HFF-Myc (cell line): ENCODE data around the gene CEP131.
A peak's percentile ranks its signal among the peaks of the same experiment; 100 is the strongest.

Experiments
- DNase-seq: peaks from one replicate; pipeline ENCODE4 v3.0.0-alpha.2; 2011; ENCODE audit warnings: low read depth; ENCODE audit errors: extremely low read depth
- H3K4me3 ChIP-seq: replicated peaks from 2 replicates; pipeline ENCODE4 v1.5.1; 2011; ENCODE audit warnings: low read depth, mild to moderate bottlenecking, control low read depth, low read length
- TF ChIP-seq, protein P1 (sequence below): IDR thresholded peaks from 2 replicates; pipeline ENCODE4 v1.5.1; 2012; ENCODE audit warnings: mild to moderate bottlenecking, low read depth, low read length, control low read depth; ENCODE audit errors: missing control alignments

The CEP131 gene

DNA sequence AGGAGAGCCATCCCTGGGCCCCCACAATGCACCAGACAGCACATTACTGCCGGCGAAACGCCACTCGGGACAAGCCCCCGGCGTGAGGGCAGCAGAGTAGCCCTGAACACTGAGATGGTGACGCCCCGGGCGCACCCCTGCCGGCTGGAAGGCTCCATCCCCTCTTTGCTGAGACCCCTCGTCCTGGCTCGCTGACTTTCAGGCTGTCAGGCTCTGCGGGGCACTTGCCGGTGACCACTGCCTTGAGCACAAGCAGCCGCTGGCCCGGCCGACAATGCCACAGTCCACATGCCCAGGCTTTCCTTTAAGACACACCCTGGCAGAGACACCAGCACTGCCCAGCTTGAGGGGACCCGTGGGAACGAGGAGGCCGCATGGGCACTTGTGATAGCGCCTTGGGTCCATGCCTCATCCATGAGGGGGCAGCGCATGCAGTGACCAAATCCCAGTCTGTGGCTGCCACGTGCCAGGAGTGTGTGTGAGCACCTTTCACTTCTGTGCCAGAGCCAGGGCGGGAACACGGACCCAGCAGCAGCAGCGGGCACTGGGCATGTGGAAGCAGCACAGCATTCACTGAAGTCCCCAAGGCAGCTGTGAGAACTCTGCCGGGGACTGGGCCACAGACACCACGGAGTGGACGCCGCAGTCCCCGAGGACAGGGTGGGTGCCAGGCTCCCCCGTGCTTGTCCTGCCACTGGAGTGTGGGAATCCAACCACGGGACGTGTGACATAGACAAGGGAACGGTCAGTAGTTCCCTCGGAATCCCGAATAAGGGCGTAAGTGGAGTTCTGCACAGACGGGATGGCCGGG, 40.8 kb upstream of the CEP131 start:
- TF ChIP-seq, protein P1, sequence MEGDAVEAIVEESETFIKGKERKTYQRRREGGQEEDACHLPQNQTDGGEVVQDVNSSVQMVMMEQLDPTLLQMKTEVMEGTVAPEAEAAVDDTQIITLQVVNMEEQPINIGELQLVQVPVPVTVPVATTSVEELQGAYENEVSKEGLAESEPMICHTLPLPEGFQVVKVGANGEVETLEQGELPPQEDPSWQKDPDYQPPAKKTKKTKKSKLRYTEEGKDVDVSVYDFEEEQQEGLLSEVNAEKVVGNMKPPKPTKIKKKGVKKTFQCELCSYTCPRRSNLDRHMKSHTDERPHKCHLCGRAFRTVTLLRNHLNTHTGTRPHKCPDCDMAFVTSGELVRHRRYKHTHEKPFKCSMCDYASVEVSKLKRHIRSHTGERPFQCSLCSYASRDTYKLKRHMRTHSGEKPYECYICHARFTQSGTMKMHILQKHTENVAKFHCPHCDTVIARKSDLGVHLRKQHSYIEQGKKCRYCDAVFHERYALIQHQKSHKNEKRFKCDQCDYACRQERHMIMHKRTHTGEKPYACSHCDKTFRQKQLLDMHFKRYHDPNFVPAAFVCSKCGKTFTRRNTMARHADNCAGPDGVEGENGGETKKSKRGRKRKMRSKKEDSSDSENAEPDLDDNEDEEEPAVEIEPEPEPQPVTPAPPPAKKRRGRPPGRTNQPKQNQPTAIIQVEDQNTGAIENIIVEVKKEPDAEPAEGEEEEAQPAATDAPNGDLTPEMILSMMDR = peak; percentile 3
- no peak for DNase-seq

DNA sequence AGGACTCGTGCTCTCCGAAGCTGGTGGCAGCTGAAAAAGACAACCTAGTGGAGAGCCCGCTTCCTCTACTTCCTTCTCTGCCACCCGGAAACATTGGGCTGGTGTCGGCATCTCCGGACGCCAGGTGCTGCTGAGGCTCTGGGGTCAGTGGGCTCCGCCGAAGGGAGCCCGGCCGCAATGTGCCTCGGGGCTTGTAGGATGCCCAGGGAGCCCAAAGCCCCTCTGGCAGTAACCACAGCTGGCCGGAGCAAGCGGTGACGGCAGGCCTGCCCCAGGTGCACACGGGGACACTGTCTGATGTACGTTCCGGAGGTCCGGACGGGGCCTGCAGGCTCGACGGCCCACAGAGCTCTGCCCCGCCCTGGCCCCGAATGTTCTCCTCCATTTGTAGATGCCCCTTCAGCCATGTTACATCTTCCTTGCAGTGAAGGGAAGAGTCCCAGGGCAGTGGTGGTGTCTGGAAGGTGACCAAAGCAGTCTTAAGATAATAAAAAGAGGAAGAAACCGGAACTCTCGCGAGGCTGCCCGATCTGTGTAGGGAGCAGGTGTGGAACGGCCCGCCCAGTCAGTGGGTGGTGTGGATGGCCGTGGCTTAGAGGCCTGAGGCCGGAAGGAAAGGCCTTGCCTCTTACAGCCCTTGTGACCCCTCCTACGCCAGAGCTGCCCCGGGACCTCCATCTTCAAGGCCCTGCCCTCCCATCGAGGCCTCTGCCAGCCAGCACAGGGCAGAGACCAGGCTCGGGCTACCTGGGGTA, 39.0 kb upstream of the CEP131 start:
- TF ChIP-seq, protein P1 = no peak
- H3K4me3 ChIP-seq = no peak overlapping the region
- DNase-seq = no peak

More for the DNA sequence above, 40.8 kb upstream of the CEP131 start:
- no peak overlapping the region for H3K4me3 ChIP-seq

DNA sequence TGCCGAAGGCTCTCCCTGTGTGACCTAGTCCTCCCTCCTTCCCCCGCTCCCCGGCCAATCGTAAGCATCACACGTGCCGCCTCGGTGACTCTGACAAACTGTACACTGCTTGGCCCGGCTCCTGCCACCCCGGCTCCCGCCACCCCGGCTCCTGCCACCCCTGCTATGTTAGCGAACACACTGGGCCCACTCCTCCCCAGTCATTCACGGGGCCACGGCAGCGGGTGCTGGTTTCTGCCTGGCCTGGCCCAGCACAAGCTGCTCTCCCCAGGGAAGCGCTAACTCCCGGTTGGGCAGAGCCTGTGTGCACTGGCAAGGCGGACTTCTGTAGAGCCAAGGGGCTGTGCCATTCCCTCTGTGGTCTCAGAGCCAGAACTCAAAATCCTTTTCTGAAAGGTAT, 38.3 kb upstream of the CEP131 start:
- TF ChIP-seq, protein P1 = no peak
- H3K4me3 ChIP-seq = no peak overlapping the region

DNA sequence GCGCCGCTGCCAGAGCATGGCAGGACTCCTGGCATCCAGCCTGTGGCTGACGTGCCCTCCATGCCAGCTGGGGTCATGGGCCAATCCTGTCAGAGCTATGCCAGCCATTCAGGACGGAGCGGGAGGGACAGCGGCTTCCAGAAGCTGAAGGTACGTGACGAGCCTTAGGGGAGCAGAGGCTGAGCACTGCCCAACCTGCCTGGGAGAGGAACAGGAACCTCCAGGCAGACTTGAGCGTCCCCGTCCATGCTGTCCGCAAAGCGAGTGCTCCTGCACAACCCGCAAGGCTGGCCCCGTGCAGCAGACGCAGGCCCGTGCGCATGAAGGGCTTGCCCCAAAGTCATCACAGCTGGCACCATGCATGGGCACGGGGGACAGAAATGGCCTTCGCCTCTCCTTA, 37.9 kb upstream of the CEP131 start:
- TF ChIP-seq, protein P1 = no peak
- no peak for DNase-seq
- H3K4me3 ChIP-seq = no peak overlapping the region

More for the DNA sequence above, 38.3 kb upstream of the CEP131 start:
- no peak for DNase-seq

DNA sequence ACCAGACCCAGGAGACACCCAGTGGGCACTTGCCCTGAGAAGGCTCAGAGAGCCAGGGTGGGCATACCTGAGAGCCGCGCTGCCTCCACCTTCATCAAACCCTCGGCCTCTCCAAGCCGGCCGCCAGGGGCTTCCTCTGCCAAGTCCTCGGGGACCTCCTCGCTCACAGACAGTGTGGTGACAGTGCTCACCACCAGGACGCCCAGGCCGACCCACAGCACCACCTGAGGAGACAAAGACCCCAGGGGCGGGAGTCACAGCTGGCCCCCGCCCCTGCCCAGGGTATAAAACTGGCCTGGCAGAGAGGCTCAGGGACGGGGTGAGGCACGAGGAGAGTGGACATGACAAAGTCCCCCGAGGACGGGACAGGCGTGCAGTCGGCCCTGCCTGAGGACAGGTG, 37.4 kb upstream of the CEP131 start:
- TF ChIP-seq, protein P1 = no peak

DNA sequence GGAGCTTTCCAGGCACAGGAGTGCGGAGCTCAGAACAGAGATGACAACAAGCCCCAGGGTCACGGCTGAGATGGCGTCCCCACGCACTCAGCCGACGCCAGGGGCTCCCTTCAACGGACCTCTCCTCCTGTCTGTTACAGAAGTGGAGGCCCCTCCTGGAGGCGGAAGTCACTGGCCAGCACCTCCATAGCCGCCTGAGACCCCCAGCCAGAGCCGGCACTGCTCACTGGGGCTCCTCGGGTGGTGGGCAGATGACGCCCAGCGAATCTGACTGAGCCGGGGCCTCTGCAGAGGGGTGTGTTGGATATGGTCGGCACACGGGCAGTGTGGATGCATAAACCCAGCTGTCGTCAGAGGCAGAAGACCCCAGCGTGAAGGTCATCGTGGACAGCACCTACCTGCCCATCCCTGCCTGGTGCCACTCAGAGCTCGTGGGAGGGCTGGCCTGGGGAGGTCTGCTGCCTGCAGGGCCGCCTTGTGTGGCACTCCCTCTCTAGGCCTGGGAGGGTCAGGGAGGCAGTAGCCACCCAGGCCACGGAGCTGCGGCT, 36.4 kb upstream of the CEP131 start:
- TF ChIP-seq, protein P1 = no peak
- H3K4me3 ChIP-seq = no peak overlapping the region
- DNase-seq = no peak

More for the DNA sequence above, 37.4 kb upstream of the CEP131 start:
- no peak overlapping the region for H3K4me3 ChIP-seq
- DNase-seq = no peak
